Lower leg skin (tissue), 3 donors: Measurements from ENCODE around the gene CMPK2.

Experiments
- CTCF ChIP-seq, 3 donors: fragments of 450-650 bp; IDR thresholded peaks; one replicate each; pipeline ENCODE4 v1.5.1; 2016; ENCODE audit warnings: antibody characterized with exemption in 3 of 3, mild to moderate bottlenecking in 3 of 3, moderate library complexity in 2 of 3
- POLR2A ChIP-seq, 2 donors: fragments of 450-650 bp; IDR thresholded peaks; one replicate each; pipeline ENCODE4 v1.6.1; 2016 to 2017; ENCODE audit warnings: antibody characterized with exemption in 2 of 2, mild to moderate bottlenecking in 1 of 2, moderate library complexity in 1 of 2

- TF ChIP-seq CTCF (IDR thresholded peaks at IDR 0.05) = no peak
- TF ChIP-seq POLR2A (IDR thresholded peaks at IDR 0.05) = no peak
These were observed 33.0 kb downstream of the CMPK2 start for GRCh38 chr2:6832596-6833299.
